ENCODE results near the gene NCKAP5L. TPM values are rescaled to one million over a fixed set of nuclear protein-coding genes. Genes with fewer than 3 reads are reported as not detected.

NCKAP5L gene
- total RNA-seq, 4 donors from 2014 or later = 15.0 to 30.5 (median 23.0) TPM

- Histone ChIP-seq H3K9me3 (no peaks in the 10 kb centered on the region), H3K4me1 (peaks cover 61 to 76% (median 72%) of the 10 kb centered on the region in 4 donors), H3K27ac (replicated peaks in 1 of 4) (peak overlapping the region in 1 of 4 donors; percentile 24), H3K36me3 (peaks cover 0 to 4% (median 2%) of the 10 kb centered on the region in 4 donors), H3K4me3 (no peak overlapping the region), H3K27me3 (no peaks in the 10 kb centered on the region)
- intact Hi-C loops (cut with DNase I) = no loop called here
- no peak for DNase-seq (ENCODE audit: extremely low spot score)
- TF ChIP-seq POLR2A (IDR thresholded peaks at IDR 0.05; ENCODE audit: low read depth) (no peak), CTCF (IDR thresholded peaks at IDR 0.05) (no peak), POLR2AphosphoS5 (IDR thresholded peaks at IDR 0.05) (no peak), EP300 (IDR thresholded peaks at IDR 0.05) (no peak)
- 40% methylated on average over 3 of the region's 3 CpGs for WGBS
Measured at GRCh38 chr12:49744363-49744885, 83.8 kb downstream of the NCKAP5L start.

DNA sequence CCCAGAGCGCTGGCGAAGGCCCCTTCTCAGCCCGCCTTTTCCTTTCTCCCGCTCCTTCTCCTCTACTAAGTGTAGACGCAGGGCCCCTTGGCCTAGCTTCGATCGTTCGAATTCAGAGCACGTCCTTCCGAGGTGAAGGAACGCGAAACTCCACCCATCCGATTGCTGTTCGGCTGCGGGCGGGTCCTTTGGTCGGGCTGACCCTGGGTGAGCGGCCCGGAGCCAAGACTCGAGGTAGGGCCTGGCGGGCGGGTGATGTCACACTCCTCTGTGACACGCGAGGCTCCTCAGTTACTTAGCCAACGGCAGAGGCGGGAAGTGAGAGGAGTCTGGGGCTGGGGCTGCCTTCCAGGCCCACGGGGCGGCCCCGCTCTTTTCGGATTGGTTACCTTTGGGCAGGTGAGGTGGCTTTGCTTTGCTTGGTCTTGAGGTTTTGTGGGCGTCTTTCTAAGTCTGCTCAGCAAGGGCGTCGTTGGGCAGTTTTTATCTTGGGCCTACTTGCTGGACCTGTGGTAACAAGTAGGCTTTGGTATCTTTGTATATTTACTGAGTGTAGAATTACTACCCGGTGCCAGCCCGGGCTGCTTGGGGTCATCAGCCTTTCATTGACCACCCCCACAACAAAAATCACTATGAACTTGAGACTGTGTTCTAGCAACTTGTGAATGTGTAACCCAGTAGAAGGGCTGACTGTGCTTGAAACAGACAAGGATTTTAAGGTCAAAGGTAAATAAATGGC is 86.2 kb downstream of the NCKAP5L start:
- Histone ChIP-seq H3K9me3 (no peaks in the 10 kb centered on the region), H3K36me3 (peaks cover 0 to 3% (median 2%) of the 10 kb centered on the region in 4 donors), H3K27ac (replicated peaks in 1 of 4) (peak overlapping the region; percentile 92 to 98 (median 97)), H3K27me3 (no peaks in the 10 kb centered on the region), H3K4me1 (peaks cover 39 to 54% (median 51%) of the 10 kb centered on the region in 4 donors), H3K4me3 (peak overlapping the region; percentile 60 to 90 (median 79))
- WGBS = under 1% methylated on average over 13 of the region's 35 CpGs
- TF ChIP-seq CTCF (IDR thresholded peaks at IDR 0.05) = no peak
- no peak for TF ChIP-seq POLR2A (IDR thresholded peaks at IDR 0.05; ENCODE audit: low read depth)
- no peak for TF ChIP-seq EP300 (IDR thresholded peaks at IDR 0.05)
- peak in 1 of 2 donors; percentile 34 for TF ChIP-seq POLR2AphosphoS5 (IDR thresholded peaks at IDR 0.05)
- DNase-seq (ENCODE audit: extremely low spot score) = peak; percentile 94
- intact Hi-C loops (cut with DNase I) = no loop called here

Small RNAs within 50 kb of the gene (small RNA-seq; reads per million reads assigned to genes)
- gene LSM6P2 = 0 reads per million in 3 donors

Other genes with a start within 250 kb of the NCKAP5L start
- under 1 TPM; under 0.01 to 0.46 (median 0.21) TPM for gene FAM186B, start 222.8 kb downstream of the NCKAP5L start, total RNA-seq
- 10 to 100 TPM in 3 of 4 donors, 1 to 10 TPM in 1; 9.6 to 19.0 (median 13.9) TPM for gene PRPF40B, start 204.9 kb downstream of the NCKAP5L start, total RNA-seq
- 10 to 100 TPM in 3 of 4 donors, 1 to 10 TPM in 1; 9.6 to 14.6 (median 12.8) TPM for gene FMNL3, start 121.0 kb downstream of the NCKAP5L start, total RNA-seq
- gene TMBIM6, start 86.9 kb downstream of the NCKAP5L start, total RNA-seq = 100 to 1,000 TPM; 228 to 395 (median 322) TPM
- gene BCDIN3D, start 14.7 kb upstream of the NCKAP5L start, total RNA-seq = 1 to 10 TPM; 2.2 to 6.2 (median 5.5) TPM
- 10 to 100 TPM in 1 of 4 donors, 1 to 10 TPM in 3; 4.1 to 10.3 (median 7.4) TPM for gene FAIM2, start 75.5 kb upstream of the NCKAP5L start, total RNA-seq
- not detected for gene AQP2, start 122.3 kb upstream of the NCKAP5L start, total RNA-seq
- under 1 TPM in 1 of 4 donors, not detected in 3; 0.83 TPM for gene AQP5, start 133.5 kb upstream of the NCKAP5L start, total RNA-seq
- gene AQP6, start 144.5 kb upstream of the NCKAP5L start, total RNA-seq = under 1 TPM in 1 of 4 donors, not detected in 3; 0.11 TPM
- 10 to 100 TPM; 10.5 to 13.3 (median 11.4) TPM for gene RACGAP1, start 197.1 kb upstream of the NCKAP5L start, total RNA-seq
- 1 to 10 TPM in 3 of 4 donors, under 1 TPM in 1; 0.66 to 5.6 (median 2.9) TPM for gene ASIC1, start 229.2 kb upstream of the NCKAP5L start, total RNA-seq

Measured in esophagus muscularis mucosa (tissue), 4 donors.